NCI-H146 treated with DMSO at 0.1 percent for 48 hours (cell line): ENCODE measurements around the gene NBDY.

Source experiments
- DNase-seq: peaks from one replicate; lab custom pipeline; 2025; ENCODE audit not compliant: unreplicated experiment; lab: John Stamatoyannopoulos, UW

Gene NBDY

GRCh38 chrX:56784666-56785065 is 55.6 kb downstream of the NBDY start:
- DNase-seq: no peak

DNA sequence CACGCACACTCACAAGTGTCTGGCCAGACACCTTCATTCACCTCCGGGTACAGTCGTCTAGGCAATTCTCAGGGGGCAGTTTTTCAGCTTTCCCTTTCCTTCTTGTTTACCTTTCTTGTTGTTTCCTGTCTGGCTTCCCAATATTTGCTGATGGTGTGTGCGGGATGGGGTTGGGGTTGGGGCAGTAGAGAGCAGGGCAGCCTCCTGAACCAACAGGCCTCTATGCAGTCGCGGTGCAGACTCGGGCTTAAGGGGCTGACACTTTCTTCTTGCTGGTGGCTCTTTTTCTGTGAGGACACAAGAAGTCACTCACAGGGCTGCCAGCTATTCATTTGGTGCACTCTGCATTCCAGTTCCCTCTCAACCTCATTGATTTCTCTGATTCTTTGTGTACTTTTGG is 56.4 kb downstream of the NBDY start:
- no peak for DNase-seq

DNA sequence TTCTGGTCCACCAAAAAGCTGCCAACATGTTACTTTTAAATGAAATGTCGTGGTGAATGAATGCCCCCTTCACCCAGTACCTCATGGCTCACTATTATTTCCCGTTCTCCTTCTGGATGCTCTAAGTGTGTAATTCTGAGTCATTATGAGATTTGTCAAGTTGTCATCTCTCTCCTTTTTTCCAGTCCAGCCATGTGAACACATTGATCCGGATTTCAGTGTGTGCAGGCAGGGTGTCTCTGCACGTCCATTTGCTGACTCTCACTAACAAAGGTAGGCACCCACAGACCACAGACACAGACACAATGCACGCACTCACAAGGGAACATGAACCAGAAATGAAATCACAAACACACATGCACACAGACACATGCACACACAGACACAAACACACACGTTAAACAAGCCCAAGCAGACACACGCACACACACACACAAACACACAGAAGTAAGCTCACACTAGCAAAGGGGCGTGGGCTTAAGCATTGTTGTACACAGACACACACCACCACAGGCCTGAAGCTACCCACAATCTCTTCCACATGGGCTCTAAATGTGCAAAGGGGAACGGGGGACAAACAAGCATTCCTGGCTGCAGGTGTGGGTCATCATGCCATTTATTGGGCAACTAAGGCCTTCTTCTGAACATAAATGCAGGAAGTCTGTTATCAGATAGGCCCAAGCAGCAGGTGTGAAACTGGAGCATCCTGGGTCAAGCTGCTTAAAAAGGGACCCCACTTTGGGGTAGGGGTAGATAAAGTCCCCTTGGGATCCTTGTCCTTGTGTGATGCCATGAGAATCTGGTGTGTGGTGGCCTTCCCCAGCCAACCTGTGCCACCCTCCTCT is 58.1 kb downstream of the NBDY start:
- DNase-seq: no peak

DNA sequence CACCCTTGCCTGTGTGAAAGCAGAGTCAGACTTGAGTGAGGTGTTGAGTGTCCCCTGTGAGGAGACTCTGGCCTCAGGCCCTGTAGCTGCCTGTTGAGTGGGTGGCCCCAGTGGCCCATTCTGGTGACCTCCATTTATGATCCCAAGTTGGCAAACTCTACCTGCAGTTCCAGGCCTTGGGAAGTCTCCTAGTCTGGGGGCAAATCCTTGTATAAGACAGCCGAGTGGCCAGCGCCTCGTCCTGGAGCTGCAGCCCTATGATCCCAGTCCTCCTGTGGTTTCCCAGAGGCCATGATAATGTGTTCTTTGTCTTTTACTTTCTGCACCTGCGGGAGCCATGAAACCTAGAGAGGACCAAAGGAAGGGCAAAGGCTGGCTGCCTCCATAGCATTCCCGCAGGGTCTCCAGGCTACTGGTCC is 58.7 kb downstream of the NBDY start:
- no peak for DNase-seq

DNA sequence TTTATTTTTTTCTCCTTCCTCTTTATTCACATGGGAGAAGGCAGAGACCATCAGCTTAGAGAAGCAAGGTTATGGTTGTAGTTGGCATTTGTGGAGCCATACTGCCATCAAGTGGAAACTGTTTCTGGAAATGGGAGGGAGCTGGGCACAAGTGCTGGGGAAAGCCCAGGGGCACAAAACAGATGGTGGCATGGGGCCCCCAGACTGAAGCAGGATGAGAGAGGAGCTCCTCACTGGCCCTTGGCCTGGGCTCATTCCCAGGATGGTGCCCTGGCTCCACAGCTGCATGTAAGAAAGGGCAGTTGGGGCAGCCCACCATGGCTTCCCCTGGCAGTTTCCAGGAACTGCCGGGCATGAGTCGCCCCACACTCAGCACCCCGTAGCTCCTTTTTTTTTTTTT is 59.2 kb downstream of the NBDY start:
- DNase-seq: no peak

GRCh38 chrX:56788717-56789122 is 59.7 kb downstream of the NBDY start:
- DNase-seq: no peak

DNA sequence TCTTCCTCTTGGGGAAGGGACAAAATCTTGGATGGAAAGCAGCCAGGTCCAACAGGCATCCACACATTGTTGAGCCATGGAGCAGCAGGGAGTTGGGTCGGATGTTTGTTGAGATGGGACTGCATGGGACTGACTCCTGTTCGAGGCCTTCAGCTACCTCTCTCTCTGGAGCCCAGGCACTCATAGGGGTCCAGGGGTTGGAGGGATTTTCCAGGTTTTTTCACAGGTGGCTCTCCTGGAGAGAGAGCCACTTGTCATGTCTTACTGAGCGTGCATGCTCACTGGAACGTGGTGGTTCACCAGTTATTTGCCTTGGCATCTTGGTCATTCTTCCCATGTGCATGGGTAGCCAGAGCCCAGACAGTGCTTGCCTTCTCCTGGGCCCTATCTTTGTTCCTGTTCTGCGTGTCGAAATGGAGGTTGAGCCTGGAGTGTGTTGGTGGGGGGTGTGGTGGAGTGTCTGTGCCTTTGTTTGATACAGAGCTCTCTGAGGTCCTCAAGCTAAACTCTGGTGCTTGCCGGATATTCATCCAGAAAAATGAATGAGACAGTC is 60.6 kb downstream of the NBDY start:
- DNase-seq: no peak

GRCh38 chrX:56790778-56791177 is 61.7 kb downstream of the NBDY start:
- no peak for DNase-seq

GRCh38 chrX:56791456-56791855 is 62.4 kb downstream of the NBDY start:
- DNase-seq: no peak

DNA sequence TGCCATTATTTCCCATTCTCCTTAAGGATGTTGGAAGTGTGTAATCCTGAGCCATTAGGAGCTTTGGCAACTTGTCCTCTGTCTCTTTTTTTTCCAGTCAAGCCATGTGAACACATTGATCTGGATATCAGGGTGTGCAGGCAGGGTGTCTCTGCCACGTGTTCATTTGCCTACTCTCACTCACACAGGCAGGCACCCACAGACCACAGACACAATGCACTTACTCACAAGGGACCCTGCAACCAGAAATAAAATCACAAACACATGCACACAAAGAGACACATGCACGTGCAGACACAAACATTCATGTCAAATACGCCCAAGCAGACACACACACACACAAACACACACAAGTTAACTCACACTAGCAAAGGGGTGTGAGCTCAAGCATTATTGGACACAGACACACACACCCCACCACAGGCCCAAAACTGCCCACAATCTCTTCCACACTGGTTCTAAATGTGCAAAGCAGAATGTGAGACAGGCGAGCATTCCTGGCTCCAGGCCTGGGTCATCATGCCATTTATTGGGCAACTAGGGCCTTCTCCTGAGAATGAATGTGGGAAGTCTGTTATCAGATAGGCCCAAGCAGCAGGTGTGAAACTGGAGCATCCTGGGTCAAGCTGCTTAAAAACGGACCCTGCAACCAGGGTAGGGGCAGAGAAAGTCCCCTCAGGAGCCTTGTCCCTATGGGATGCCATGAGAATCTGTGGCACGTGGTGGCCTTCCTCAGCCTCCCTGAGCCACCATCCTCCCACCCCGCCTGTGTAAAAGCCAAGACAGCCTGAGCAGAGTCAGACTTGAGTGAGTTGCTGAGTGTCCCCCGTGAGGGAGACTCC is 63.4 kb downstream of the NBDY start:
- no peak for DNase-seq

- no peak for DNase-seq
Observed at GRCh38 chrX:56793112-56793430, 64.0 kb downstream of the NBDY start.

- DNase-seq: no peak
Observed at GRCh38 chrX:56793521-56794320, 64.7 kb downstream of the NBDY start.

- DNase-seq: no peak
Observed at GRCh38 chrX:56794404-56795230, 65.6 kb downstream of the NBDY start.

GRCh38 chrX:56795309-56795868 is 66.3 kb downstream of the NBDY start:
- no peak for DNase-seq

GRCh38 chrX:56796641-56797395 is 67.8 kb downstream of the NBDY start:
- DNase-seq: no peak

- DNase-seq: no peak
Observed at GRCh38 chrX:56797574-56798338, 68.7 kb downstream of the NBDY start.

- peak; percentile 50 for DNase-seq
Observed at GRCh38 chrX:56798339-56798711, 69.3 kb downstream of the NBDY start.

DNA sequence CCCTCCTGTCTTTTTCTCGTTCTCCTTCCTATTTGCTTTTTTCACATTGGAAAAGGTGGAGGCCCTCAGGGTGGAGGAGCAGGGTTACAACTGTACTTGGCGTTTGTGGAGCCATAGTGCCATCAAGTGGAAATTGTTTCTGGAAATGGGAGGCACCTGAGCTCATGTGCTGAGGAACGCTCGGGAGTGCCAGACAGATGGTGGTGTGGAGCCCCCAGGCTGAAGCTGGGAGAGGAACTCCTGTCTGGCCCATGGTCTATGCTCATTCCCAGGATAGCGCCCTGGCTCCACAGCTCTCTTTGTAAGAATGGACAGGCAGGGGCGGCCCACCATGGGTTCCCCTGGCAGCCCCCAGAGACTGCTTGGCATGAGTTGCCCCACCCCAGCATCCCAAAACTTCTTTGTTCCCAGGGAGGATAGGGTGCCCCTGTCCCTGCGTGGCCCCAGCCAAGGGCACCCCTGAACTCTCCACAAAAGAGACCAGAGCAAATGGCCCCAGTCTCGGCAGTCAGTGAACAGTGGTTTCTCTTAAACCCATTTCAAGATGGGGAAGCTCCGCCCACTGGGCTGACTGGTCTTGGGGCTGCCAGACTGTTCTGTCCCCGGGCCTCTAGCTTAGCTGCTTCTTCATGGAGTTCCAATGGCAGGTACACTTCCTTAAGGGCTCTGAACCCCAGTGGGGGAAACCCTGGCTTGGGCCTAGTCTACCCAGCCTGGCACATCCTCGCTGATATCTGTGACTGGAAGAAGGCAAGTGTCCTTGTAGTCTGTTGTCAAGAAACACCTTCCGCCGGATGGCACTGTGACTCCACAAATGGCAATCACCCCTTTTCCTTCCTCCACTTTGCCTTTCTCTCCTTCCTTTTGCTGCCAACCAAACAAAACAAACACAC is 70.1 kb downstream of the NBDY start:
- peak; percentile 72 for DNase-seq
